GM10266 (cell line): ENCODE measurements around the gene ITSN1.

Source experiments
- DNase-seq: peaks from one replicate; pipeline ENCODE4 v3.0.0; 2012; ENCODE audit errors: extremely low spot score
- CTCF ChIP-seq: IDR thresholded peaks from 2 replicates; pipeline ENCODE4 v1.5.1; 2012; ENCODE audit warnings: mild to moderate bottlenecking, low read depth; ENCODE audit not compliant: control insufficient read depth, insufficient read depth; ENCODE audit errors: missing control alignments

ITSN1 gene

GRCh38 chr21:33808715-33809367 is 166.5 kb downstream of the ITSN1 start:
- DNase-seq, result no peak
- TF ChIP-seq CTCF, result no peak

- no peak for TF ChIP-seq CTCF
- no peak for DNase-seq
These were observed 168.5 kb downstream of the ITSN1 start for GRCh38 chr21:33810766-33811165.

GRCh38 chr21:33811167-33812010 is 169.1 kb downstream of the ITSN1 start:
- DNase-seq, result no peak
- no peak for TF ChIP-seq CTCF

GRCh38 chr21:33813832-33814365 is 171.6 kb downstream of the ITSN1 start:
- TF ChIP-seq CTCF, result no peak
- DNase-seq, result no peak

- no peak for TF ChIP-seq CTCF
- DNase-seq, result no peak
These were observed 172.9 kb downstream of the ITSN1 start for GRCh38 chr21:33815143-33815707.

- DNase-seq, result no peak
- TF ChIP-seq CTCF, result no peak
These were observed 173.9 kb downstream of the ITSN1 start for GRCh38 chr21:33816174-33816573.
